Prostate gland (tissue), 2 donors: ENCODE measurements around the gene RBM6. TPM values are rescaled to one million over a fixed set of nuclear protein-coding genes. Genes with fewer than 3 reads are reported as not detected.
A peak's percentile ranks its signal among the peaks of the same experiment; 100 is the strongest.

Experiments
- DNase-seq: peaks from one replicate; pipeline ENCODE4 v3.0.0-alpha.2; 2019; ENCODE audit warnings: low spot score
- H3K27ac ChIP-seq, 2 donors: fragments of 200-600 bp; sonication (generic); 2 replicates each; pipeline ENCODE4 v1.5.1; 2017 to 2019
- H3K27me3 ChIP-seq: fragments of 200-600 bp; sonication (generic); replicated peaks from 2 replicates; pipeline ENCODE4 v1.5.1; 2019; ENCODE audit not compliant: insufficient read depth
- H3K36me3 ChIP-seq, 2 donors: fragments of 200-600 bp; sonication (generic); 1 replicate in 1 of 2; 2 replicates in 1 of 2; pipeline versions ENCODE4 v1.5.1 to v1.8.1; 2017 to 2019
- H3K4me1 ChIP-seq: fragments of 200-600 bp; sonication (generic); replicated peaks from 2 replicates; pipeline ENCODE4 v1.5.1; 2019
- H3K4me3 ChIP-seq, 2 donors: fragments of 200-600 bp; sonication (generic); 2 replicates each; pipeline ENCODE4 v1.5.1; 2017 to 2019
- H3K9me3 ChIP-seq: fragments of 200-600 bp; sonication (generic); 2 replicates; pipeline ENCODE4 v1.5.1; 2017
- CTCF ChIP-seq, 4 experiments: fragments of 200-600 bp in 2 of 4; fragments of 450-650 bp in 2 of 4; sonication (generic) in 2 of 4; IDR thresholded peaks; 1 replicate in 3 of 4; 2 replicates in 1 of 4; pipeline ENCODE4 v1.5.1; 2016 to 2019; ENCODE audit warnings: antibody characterized with exemption in 4 of 4, mild to moderate bottlenecking in 2 of 4, moderate library complexity in 2 of 4
- POLR2A ChIP-seq: fragments of 450-650 bp; IDR thresholded peaks from one replicate; pipeline ENCODE4 v1.6.1; 2016; ENCODE audit warnings: antibody characterized with exemption, mild to moderate bottlenecking
- POLR2AphosphoS5 ChIP-seq: sonication (generic); formaldehyde crosslinking; IDR thresholded peaks from one replicate; pipeline ENCODE4 v1.6.1; 2017; ENCODE audit warnings: antibody characterized with exemption
- WGBS: methylation state at CpG from one replicate; pipeline ENCODE4 v1.1.5; 2018; 5-methylcytosine and 5-hydroxymethylcytosine counted together
- intact Hi-C: fragments of 100-400 bp; cut with DNase I; formaldehyde crosslinking; loops from one replicate; pipeline ENCODE4 v1.14.2; 2022
- total RNA-seq, 2 donors: library from RNA; depleted of rRNA; stranded (reverse); fragments of >200 nt; gene quantifications; one replicate each; pipeline ENCODE4 v1.1.0, GENCODE V29; 2016

The RBM6 gene
- total RNA-seq, 2 donors from 2014 or later = 53.1 to 176 TPM

GRCh38 chr3:49996016-49996415 lies 56.1 kb downstream of the RBM6 start:
- WGBS = 98% methylated on average over 2 of the region's 2 CpGs

GRCh38 chr3:49997862-49998261 lies 57.9 kb downstream of the RBM6 start:
- Histone ChIP-seq H3K27me3 (no peaks in the 10 kb centered on the region), H3K4me1 (no peaks in the 10 kb centered on the region), H3K36me3 (no peaks in the 10 kb centered on the region), H3K27ac (no peak overlapping the region), H3K4me3 (no peak overlapping the region), H3K9me3 (no peaks in the 10 kb centered on the region)
- no peak for DNase-seq
- WGBS = 77% methylated on average over 1 of the region's 1 CpG
- intact Hi-C loops = no loop called here
- TF ChIP-seq POLR2A (no peak), CTCF (IDR thresholded peaks at IDR 0.05) (no peak), POLR2AphosphoS5 (no peak)

More at GRCh38 chr3:49996016-49996415, 56.1 kb downstream of the RBM6 start:
- TF ChIP-seq POLR2AphosphoS5 (no peak), CTCF (IDR thresholded peaks at IDR 0.05) (no peak), POLR2A (no peak)
- Histone ChIP-seq H3K4me1 (no peaks in the 10 kb centered on the region), H3K9me3 (no peaks in the 10 kb centered on the region), H3K36me3 (no peaks in the 10 kb centered on the region), H3K27me3 (no peaks in the 10 kb centered on the region), H3K27ac (no peak overlapping the region), H3K4me3 (no peak overlapping the region)
- DNase-seq = no peak
- intact Hi-C loops = no loop called here

- H3K4me3 ChIP-seq = no peak overlapping the region
- peak; percentile 75 for TF ChIP-seq POLR2AphosphoS5
- peak in 1 of 4 experiments; percentile 28 for TF ChIP-seq CTCF (IDR thresholded peaks at IDR 0.05)
- TF ChIP-seq POLR2A = no peak
- H3K27me3 ChIP-seq = no peaks in the 10 kb centered on the region
- WGBS = 59% methylated on average over 2 of the region's 2 CpGs
- no peak overlapping the region for H3K27ac ChIP-seq
- no peaks in the 10 kb centered on the region for H3K4me1 ChIP-seq
- H3K36me3 ChIP-seq = no peaks in the 10 kb centered on the region
- no peaks in the 10 kb centered on the region for H3K9me3 ChIP-seq
- intact Hi-C loops = no loop called here
- DNase-seq = peak; percentile 57
Observed at GRCh38 chr3:49998326-49998725, 58.4 kb downstream of the RBM6 start.

- WGBS = 94% methylated on average over 3 of the region's 3 CpGs
- TF ChIP-seq CTCF (IDR thresholded peaks at IDR 0.05) = no peak
- TF ChIP-seq POLR2AphosphoS5 = no peak
- TF ChIP-seq POLR2A = no peak
Observed at GRCh38 chr3:50001511-50001910, 61.6 kb downstream of the RBM6 start.

GRCh38 chr3:50003216-50003615 lies 63.3 kb downstream of the RBM6 start:
- H3K4me3 ChIP-seq = no peak overlapping the region
- no peaks in the 10 kb centered on the region for H3K4me1 ChIP-seq
- no peaks in the 10 kb centered on the region for H3K27me3 ChIP-seq
- TF ChIP-seq CTCF (IDR thresholded peaks at IDR 0.05) (no peak), POLR2AphosphoS5 (no peak), POLR2A (no peak)
- DNase-seq = no peak
- H3K27ac ChIP-seq = no peak overlapping the region
- intact Hi-C loops = no loop called here
- WGBS = 96% methylated on average over 3 of the region's 3 CpGs
- H3K36me3 ChIP-seq = no peaks in the 10 kb centered on the region
- H3K9me3 ChIP-seq = no peaks in the 10 kb centered on the region

More at GRCh38 chr3:50001511-50001910, 61.6 kb downstream of the RBM6 start:
- H3K4me1 ChIP-seq = no peaks in the 10 kb centered on the region
- intact Hi-C loops = no loop called here
- no peak overlapping the region for H3K27ac ChIP-seq
- no peak for DNase-seq
- H3K4me3 ChIP-seq = no peak overlapping the region
- H3K36me3 ChIP-seq = no peaks in the 10 kb centered on the region
- no peaks in the 10 kb centered on the region for H3K27me3 ChIP-seq
- no peaks in the 10 kb centered on the region for H3K9me3 ChIP-seq
